Measurements from ENCODE around the gene PROX1.

PROX1 gene

DNA sequence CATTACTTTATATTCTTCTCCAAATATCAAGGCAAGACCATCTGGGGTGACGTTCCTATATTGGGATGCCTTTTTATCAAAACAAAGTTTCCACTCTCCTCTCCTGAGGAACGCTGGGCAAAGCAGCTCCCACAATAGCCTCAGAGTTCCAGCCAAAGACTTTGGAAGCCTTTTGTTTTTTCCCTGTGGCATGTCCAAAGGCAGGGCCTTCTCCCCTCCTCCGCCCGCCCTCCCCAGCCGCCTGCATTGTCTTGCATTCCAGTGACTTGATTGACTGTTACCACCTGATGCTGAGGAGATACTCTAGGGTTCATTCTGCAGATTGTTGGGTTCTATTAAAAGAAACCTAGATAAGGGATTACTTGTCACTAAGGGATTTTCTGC is 43.5 kb downstream of the PROX1 start:
- peaks cover 2% of the 10 kb centered on the region for H3K27me3 ChIP-seq (ENCODE audit: control insufficient read depth, insufficient read depth, low read length)
- H3K4me1 ChIP-seq (ENCODE audit: control insufficient read depth, insufficient read depth, low read length) = peaks cover 42% of the 10 kb centered on the region
- H3K9me3 ChIP-seq (ENCODE audit: control insufficient read depth, insufficient read depth, low read length) = no peaks in the 10 kb centered on the region
- no peak overlapping the region for H3K9ac ChIP-seq (ENCODE audit: low read depth, low read length)
- H3K36me3 ChIP-seq (ENCODE audit: control insufficient read depth, insufficient read depth, low read length) = no peaks in the 10 kb centered on the region
- no peak overlapping the region for H3K4me3 ChIP-seq (ENCODE audit: low read depth, low read length)

DNA sequence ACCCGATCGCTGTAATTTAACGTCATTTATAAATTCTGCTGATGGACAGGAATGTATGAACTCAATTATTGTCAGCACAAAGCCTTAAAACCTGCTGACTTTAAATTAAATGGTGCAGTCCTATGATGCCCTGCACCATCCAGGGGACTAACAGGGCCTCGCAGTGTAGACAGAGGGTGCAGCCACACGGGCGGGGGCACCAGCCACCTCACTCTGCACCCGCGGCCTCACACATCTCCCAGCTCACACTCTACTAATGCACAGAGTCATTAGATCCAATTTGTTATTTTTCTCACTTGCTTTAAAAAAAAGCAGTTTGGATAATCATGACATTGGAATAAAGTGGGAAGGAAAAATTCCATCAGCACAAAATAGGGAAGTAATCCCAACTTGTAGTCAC is 49.7 kb downstream of the PROX1 start:
- no peaks in the 10 kb centered on the region for H3K36me3 ChIP-seq (ENCODE audit: control insufficient read depth, insufficient read depth, low read length)
- no peak overlapping the region for H3K9ac ChIP-seq (ENCODE audit: low read depth, low read length)
- no peaks in the 10 kb centered on the region for H3K9me3 ChIP-seq (ENCODE audit: control insufficient read depth, insufficient read depth, low read length)
- H3K4me1 ChIP-seq (ENCODE audit: control insufficient read depth, insufficient read depth, low read length) = no peaks in the 10 kb centered on the region
- no peak overlapping the region for H3K4me3 ChIP-seq (ENCODE audit: low read depth, low read length)
- no peaks in the 10 kb centered on the region for H3K27me3 ChIP-seq (ENCODE audit: control insufficient read depth, insufficient read depth, low read length)

DNA sequence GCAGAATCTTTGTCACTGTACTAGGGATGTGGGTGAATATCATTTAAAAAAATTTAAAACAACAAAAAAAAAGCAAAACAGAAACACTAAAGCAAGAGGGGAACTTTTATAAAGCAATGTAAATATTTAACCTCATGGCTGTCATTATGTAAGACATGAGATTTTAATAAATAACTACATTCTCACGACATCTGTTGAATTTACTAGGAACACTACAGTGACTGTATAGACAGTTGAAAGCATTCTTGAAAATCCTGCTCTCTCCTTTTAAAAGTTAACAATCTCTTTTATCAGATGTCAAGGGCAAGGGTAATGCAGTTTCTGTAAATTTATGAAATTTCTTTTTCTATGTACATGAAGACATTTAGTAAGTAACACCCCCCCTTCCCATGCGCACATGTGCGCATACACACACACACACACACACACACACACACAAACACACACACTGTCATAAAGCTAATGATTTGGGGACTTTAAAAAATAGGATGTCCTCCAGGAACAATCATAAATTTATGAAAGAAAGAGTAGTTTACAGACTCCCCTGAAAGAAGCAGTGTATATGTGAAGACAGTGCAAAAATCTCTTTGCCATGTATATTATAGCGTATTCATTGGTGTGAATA is 51.7 kb downstream of the PROX1 start:
- Histone ChIP-seq H3K9ac (ENCODE audit: low read depth, low read length) (no peak overlapping the region), H3K27me3 (ENCODE audit: control insufficient read depth, insufficient read depth, low read length) (no peaks in the 10 kb centered on the region), H3K4me1 (ENCODE audit: control insufficient read depth, insufficient read depth, low read length) (peaks cover 2% of the 10 kb centered on the region), H3K9me3 (ENCODE audit: control insufficient read depth, insufficient read depth, low read length) (no peaks in the 10 kb centered on the region), H3K36me3 (ENCODE audit: control insufficient read depth, insufficient read depth, low read length) (no peaks in the 10 kb centered on the region), H3K4me3 (ENCODE audit: low read depth, low read length) (no peak overlapping the region)

- Histone ChIP-seq H3K9me3 (ENCODE audit: control insufficient read depth, insufficient read depth, low read length) (no peaks in the 10 kb centered on the region), H3K4me1 (ENCODE audit: control insufficient read depth, insufficient read depth, low read length) (peaks cover 4% of the 10 kb centered on the region), H3K9ac (ENCODE audit: low read depth, low read length) (no peak overlapping the region), H3K27me3 (ENCODE audit: control insufficient read depth, insufficient read depth, low read length) (no peaks in the 10 kb centered on the region), H3K36me3 (ENCODE audit: control insufficient read depth, insufficient read depth, low read length) (no peaks in the 10 kb centered on the region), H3K4me3 (ENCODE audit: low read depth, low read length) (no peak overlapping the region)
Measured at GRCh38 chr1:214043167-214043566, 55.4 kb downstream of the PROX1 start.

GRCh38 chr1:214044438-214045214 is 56.9 kb downstream of the PROX1 start:
- H3K9me3 ChIP-seq (ENCODE audit: control insufficient read depth, insufficient read depth, low read length) = no peaks in the 10 kb centered on the region
- no peaks in the 10 kb centered on the region for H3K27me3 ChIP-seq (ENCODE audit: control insufficient read depth, insufficient read depth, low read length)
- H3K9ac ChIP-seq (ENCODE audit: low read depth, low read length) = no peak overlapping the region
- no peak overlapping the region for H3K4me3 ChIP-seq (ENCODE audit: low read depth, low read length)
- peaks cover 4% of the 10 kb centered on the region for H3K4me1 ChIP-seq (ENCODE audit: control insufficient read depth, insufficient read depth, low read length)
- H3K36me3 ChIP-seq (ENCODE audit: control insufficient read depth, insufficient read depth, low read length) = no peaks in the 10 kb centered on the region

- Histone ChIP-seq H3K9ac (ENCODE audit: low read depth, low read length) (no peak overlapping the region), H3K4me3 (ENCODE audit: low read depth, low read length) (no peak overlapping the region), H3K4me1 (ENCODE audit: control insufficient read depth, insufficient read depth, low read length) (no peaks in the 10 kb centered on the region), H3K9me3 (ENCODE audit: control insufficient read depth, insufficient read depth, low read length) (no peaks in the 10 kb centered on the region), H3K27me3 (ENCODE audit: control insufficient read depth, insufficient read depth, low read length) (no peaks in the 10 kb centered on the region), H3K36me3 (ENCODE audit: control insufficient read depth, insufficient read depth, low read length) (no peaks in the 10 kb centered on the region)
Measured at GRCh38 chr1:214050513-214051401, 63.0 kb downstream of the PROX1 start.

DNA sequence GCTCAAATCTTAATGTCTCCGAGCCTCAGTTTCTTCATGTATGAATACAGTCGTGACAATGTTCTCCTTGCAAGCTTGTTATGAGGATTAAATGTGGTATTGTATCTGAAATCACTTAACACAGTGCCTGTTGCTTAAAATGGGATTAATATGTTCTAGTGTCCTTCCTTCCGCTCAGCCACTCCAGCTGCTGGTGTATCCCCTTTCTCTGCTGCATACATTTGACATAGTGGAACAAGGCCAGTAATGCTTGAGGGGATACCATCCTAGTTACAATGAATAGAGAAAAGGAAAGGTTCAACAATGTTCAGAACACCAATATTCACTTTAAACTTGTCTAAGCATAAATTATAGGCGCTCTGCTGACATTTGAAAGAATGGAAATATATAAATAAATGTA is 64.0 kb downstream of the PROX1 start:
- H3K4me3 ChIP-seq (ENCODE audit: low read depth, low read length) = no peak overlapping the region
- H3K36me3 ChIP-seq (ENCODE audit: control insufficient read depth, insufficient read depth, low read length) = no peaks in the 10 kb centered on the region
- no peaks in the 10 kb centered on the region for H3K27me3 ChIP-seq (ENCODE audit: control insufficient read depth, insufficient read depth, low read length)
- no peak overlapping the region for H3K9ac ChIP-seq (ENCODE audit: low read depth, low read length)
- no peaks in the 10 kb centered on the region for H3K9me3 ChIP-seq (ENCODE audit: control insufficient read depth, insufficient read depth, low read length)
- H3K4me1 ChIP-seq (ENCODE audit: control insufficient read depth, insufficient read depth, low read length) = no peaks in the 10 kb centered on the region

- Histone ChIP-seq H3K9ac (ENCODE audit: low read depth, low read length) (no peak overlapping the region), H3K9me3 (ENCODE audit: control insufficient read depth, insufficient read depth, low read length) (no peaks in the 10 kb centered on the region), H3K4me3 (ENCODE audit: low read depth, low read length) (no peak overlapping the region), H3K4me1 (ENCODE audit: control insufficient read depth, insufficient read depth, low read length) (no peaks in the 10 kb centered on the region), H3K36me3 (ENCODE audit: control insufficient read depth, insufficient read depth, low read length) (no peaks in the 10 kb centered on the region), H3K27me3 (ENCODE audit: control insufficient read depth, insufficient read depth, low read length) (peaks cover 2% of the 10 kb centered on the region)
Measured at GRCh38 chr1:214058076-214058475, 70.3 kb downstream of the PROX1 start.

GRCh38 chr1:214066190-214066589 is 78.4 kb downstream of the PROX1 start:
- Histone ChIP-seq H3K9me3 (ENCODE audit: control insufficient read depth, insufficient read depth, low read length) (no peaks in the 10 kb centered on the region), H3K27me3 (ENCODE audit: control insufficient read depth, insufficient read depth, low read length) (peaks cover 2% of the 10 kb centered on the region), H3K4me1 (ENCODE audit: control insufficient read depth, insufficient read depth, low read length) (no peaks in the 10 kb centered on the region), H3K4me3 (ENCODE audit: low read depth, low read length) (no peak overlapping the region), H3K9ac (ENCODE audit: low read depth, low read length) (no peak overlapping the region), H3K36me3 (ENCODE audit: control insufficient read depth, insufficient read depth, low read length) (no peaks in the 10 kb centered on the region)

- Histone ChIP-seq H3K36me3 (ENCODE audit: control insufficient read depth, insufficient read depth, low read length) (no peaks in the 10 kb centered on the region), H3K9me3 (ENCODE audit: control insufficient read depth, insufficient read depth, low read length) (no peaks in the 10 kb centered on the region), H3K4me3 (ENCODE audit: low read depth, low read length) (no peak overlapping the region), H3K4me1 (ENCODE audit: control insufficient read depth, insufficient read depth, low read length) (no peaks in the 10 kb centered on the region), H3K9ac (ENCODE audit: low read depth, low read length) (no peak overlapping the region), H3K27me3 (ENCODE audit: control insufficient read depth, insufficient read depth, low read length) (peaks cover 2% of the 10 kb centered on the region)
Measured at GRCh38 chr1:214066936-214067335, 79.2 kb downstream of the PROX1 start.

DNA sequence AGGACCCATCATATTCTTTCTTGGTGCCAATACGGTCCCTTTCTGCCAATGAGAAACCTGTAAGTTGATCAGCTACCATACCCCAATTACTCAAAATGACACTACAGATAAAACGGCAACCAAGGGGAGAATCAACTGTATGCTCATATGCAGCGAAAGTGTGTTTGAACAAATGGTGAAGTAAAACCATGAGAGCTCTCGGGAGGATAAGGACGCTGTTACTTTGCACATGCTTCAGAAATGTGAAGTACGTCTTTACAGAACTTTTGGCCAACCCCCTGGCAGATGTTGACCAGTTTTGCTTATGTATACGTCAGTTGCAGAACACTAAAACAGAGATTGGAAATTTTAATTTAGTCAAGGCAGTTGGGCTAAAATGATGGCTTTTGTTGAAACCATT is 79.6 kb downstream of the PROX1 start:
- Histone ChIP-seq H3K27me3 (ENCODE audit: control insufficient read depth, insufficient read depth, low read length) (peaks cover 2% of the 10 kb centered on the region), H3K9me3 (ENCODE audit: control insufficient read depth, insufficient read depth, low read length) (no peaks in the 10 kb centered on the region), H3K4me1 (ENCODE audit: control insufficient read depth, insufficient read depth, low read length) (no peaks in the 10 kb centered on the region), H3K4me3 (ENCODE audit: low read depth, low read length) (no peak overlapping the region), H3K36me3 (ENCODE audit: control insufficient read depth, insufficient read depth, low read length) (no peaks in the 10 kb centered on the region), H3K9ac (ENCODE audit: low read depth, low read length) (no peak overlapping the region)

Data from iPS-15b (cell line).